ENCODE data around the gene SPPL2A.

SPPL2A gene

DNA sequence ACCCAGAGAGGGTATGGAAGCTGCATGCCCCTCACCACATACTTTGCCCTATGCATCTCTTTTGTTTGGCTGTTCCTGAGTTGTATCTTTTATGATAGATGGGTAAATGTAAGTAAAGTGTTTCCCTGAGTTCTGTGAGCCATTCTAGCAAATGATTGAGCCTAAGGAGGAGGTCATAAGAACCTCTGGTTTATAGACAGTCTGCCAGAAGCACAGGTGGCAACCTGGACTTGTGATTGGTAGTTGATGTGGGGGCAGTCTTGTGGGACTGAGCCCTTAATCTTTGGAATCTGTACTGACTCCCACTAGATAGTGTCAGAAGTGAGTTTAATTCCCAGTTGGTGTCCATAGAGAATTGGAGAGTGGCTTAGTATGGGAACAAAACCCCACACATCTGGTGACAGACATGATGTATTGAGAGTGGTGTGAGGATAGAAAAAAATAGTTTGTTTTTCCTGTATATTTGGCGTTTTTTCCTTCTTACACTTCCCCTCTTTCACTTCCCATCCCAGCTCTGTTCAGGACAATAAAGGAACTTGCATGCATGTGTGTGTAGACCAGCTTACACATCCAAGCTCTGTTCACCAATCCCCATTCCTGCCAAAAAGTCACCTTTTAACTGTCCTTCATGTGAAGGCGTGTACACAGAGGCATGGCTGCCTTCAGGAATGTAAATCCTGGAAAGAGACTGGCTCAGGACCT lies 38.1 kb upstream of the SPPL2A start:
- DNase-seq (ENCODE audit: low spot score), result no peak
- Histone ChIP-seq H3K27ac (no peak overlapping the region), H3K4me3 (no peak overlapping the region)
- TF ChIP-seq, protein P1, sequence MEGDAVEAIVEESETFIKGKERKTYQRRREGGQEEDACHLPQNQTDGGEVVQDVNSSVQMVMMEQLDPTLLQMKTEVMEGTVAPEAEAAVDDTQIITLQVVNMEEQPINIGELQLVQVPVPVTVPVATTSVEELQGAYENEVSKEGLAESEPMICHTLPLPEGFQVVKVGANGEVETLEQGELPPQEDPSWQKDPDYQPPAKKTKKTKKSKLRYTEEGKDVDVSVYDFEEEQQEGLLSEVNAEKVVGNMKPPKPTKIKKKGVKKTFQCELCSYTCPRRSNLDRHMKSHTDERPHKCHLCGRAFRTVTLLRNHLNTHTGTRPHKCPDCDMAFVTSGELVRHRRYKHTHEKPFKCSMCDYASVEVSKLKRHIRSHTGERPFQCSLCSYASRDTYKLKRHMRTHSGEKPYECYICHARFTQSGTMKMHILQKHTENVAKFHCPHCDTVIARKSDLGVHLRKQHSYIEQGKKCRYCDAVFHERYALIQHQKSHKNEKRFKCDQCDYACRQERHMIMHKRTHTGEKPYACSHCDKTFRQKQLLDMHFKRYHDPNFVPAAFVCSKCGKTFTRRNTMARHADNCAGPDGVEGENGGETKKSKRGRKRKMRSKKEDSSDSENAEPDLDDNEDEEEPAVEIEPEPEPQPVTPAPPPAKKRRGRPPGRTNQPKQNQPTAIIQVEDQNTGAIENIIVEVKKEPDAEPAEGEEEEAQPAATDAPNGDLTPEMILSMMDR (IDR thresholded peaks at IDR 0.05), result no peak

DNA sequence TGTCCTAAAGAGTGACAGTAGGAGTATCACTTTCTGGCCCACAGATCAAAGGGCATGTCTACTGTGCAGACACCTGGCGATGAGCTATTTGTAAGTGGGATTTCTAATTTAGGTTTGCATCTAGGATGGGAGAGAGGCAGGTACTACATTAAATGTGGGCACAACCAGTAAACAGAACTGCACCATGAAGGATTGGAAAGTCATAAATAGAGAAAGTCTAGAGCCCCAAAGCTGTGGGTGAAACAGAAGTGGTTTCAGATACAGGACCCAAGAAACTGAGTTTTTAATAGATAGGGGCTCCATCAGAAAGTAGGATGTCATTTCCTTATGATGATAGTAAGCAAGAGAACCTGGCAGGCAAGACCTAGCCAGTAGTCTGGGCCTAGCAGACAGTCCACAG lies 35.2 kb upstream of the SPPL2A start:
- TF ChIP-seq, protein P1 (IDR thresholded peaks at IDR 0.05), result no peak
- DNase-seq (ENCODE audit: low spot score), result no peak
- no peak overlapping the region for H3K4me3 ChIP-seq
- H3K27ac ChIP-seq, result no peak overlapping the region

DNA sequence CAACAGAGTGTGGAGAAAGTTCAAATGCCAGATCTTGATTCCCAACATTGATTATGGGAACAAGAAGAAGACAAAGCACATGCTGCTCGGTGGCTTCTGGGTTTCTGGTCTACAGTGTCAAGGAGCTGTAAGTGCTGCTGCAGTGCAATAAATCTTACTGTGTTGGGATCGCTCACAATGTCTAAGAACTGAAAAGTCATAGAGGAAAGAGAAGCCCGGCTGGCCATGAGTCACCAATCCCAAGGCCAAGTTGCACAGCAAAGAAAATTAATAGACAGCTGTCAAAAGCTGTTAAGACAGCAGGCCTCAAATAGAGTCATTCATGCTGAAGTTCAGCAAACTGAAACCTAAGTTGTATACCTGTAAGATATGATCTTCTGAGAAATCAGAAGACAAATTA lies 33.2 kb upstream of the SPPL2A start:
- no peak overlapping the region for H3K27ac ChIP-seq
- H3K4me3 ChIP-seq, result no peak overlapping the region
- TF ChIP-seq, protein P1 (IDR thresholded peaks at IDR 0.05), result no peak
- DNase-seq (ENCODE audit: low spot score), result no peak

DNA sequence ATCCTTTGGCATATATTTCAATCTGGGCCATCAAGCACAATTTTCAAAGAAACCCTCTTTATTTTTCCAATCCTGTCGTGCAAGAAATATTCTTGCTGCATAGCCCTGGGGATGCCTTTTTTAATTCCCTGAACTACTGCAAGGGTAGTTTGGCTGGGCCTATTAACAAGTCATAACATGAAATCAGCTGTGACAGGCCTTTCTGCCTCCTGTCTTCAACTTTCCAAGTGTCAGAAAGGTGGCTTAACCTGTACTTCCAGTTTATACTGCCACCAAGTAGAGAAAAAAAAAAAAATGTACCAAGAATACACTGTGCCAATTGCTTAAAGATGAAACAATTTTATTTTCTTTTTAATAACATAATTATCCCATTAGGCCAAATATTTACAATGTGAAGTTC lies 32.4 kb upstream of the SPPL2A start:
- no peak for DNase-seq (ENCODE audit: low spot score)
- Histone ChIP-seq H3K27ac (no peak overlapping the region), H3K4me3 (no peak overlapping the region)
- TF ChIP-seq, protein P1 (IDR thresholded peaks at IDR 0.05), result no peak

DNA sequence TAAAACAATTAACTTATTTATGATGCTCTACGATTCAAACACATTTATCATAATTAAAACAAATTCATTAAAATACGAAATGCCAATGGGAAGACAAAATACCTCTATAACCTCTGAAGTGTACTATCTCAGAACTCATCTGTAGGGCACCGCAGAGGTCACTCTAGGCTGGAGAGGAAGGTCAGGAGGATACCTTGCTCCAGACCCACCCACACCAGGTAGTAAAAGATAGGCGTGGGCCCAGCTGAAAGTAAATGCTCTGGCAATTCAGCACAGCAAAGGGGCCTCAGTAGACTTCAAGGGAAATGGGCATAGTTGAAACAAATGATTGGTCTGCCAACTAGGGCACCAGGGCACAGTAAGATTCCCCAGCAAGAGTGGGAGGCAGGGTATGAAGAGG lies 26.0 kb upstream of the SPPL2A start:
- no peak overlapping the region for H3K4me3 ChIP-seq
- no peak for DNase-seq (ENCODE audit: low spot score)
- TF ChIP-seq, protein P1 (IDR thresholded peaks at IDR 0.05), result no peak
- no peak overlapping the region for H3K27ac ChIP-seq

DNA sequence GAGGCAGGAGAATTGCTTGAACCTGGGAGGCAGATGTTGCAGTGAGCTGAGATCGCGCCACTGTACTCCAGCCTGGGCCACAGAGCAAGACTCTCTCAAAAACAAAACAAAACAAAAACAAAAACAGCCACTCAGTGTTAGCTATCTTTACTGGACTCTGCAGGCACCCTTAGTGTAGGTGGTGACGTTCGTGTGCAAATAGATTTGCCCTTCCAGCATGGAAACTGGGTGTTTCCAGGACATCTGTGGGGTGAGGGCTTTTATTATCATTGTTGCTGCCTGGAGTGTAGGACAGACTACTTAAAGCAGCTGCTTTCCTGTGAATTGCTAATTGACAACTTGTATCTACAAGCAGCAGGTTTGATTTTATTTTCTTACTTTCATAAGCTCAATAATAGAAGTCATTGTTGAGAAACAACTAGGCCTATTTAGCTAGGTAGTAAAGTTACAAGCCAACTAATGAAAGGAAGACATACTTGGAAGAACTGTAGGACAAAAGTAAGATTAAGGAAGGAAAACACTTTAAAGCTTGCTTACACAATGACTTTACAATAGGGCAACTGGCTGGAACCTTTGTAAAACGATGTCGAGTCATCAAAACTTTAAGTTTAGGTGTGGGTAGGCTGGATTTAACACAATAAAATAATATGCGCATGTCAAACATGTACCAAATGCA lies 25.4 kb upstream of the SPPL2A start:
- TF ChIP-seq, protein P1 (IDR thresholded peaks at IDR 0.05), result no peak
- no peak for DNase-seq (ENCODE audit: low spot score)
- no peak overlapping the region for H3K27ac ChIP-seq
- H3K4me3 ChIP-seq, result no peak overlapping the region

DNA sequence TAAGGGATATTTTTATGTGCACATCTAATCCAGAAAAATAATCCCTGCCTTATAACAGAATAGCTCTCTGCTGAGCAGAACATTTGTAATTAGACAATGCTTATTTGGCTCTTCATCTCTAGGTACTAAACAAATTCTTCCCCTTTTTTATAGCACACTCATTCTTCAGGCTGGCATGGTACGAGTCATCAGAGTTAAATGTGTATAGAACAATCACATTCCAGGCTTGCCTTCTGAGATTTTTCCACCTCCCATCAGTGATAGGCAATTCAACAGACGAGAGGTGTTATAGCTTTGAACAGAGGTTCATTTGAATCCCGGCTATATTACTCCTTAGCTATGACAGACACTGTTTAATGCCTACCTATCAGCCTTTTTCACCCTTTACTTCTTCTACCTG lies 21.4 kb upstream of the SPPL2A start:
- DNase-seq (ENCODE audit: low spot score), result no peak
- H3K4me3 ChIP-seq, result no peak overlapping the region
- TF ChIP-seq, protein P1 (IDR thresholded peaks at IDR 0.05), result no peak
- no peak overlapping the region for H3K27ac ChIP-seq

All from coronary artery (tissue), 2 donors.